Testis (tissue), 2 donors: ENCODE data around the gene DCST1.

ENCODE experiments used
- CTCF ChIP-seq, 3 experiments: fragments of 450-650 bp in 2 of 3; fragments of 200-600 bp in 1 of 3; sonication (generic) in 1 of 3; IDR thresholded peaks; one replicate each; pipeline ENCODE4 v1.5.1; 2016 to 2019; ENCODE audit warnings: antibody characterized with exemption in 3 of 3, mild to moderate bottlenecking in 2 of 3, moderate library complexity in 1 of 3
- POLR2A ChIP-seq: fragments of 450-650 bp; IDR thresholded peaks from one replicate; pipeline ENCODE4 v1.6.1; 2017; ENCODE audit warnings: antibody characterized with exemption, mild to moderate bottlenecking, moderate library complexity

GRCh38 chr1:155062702-155063411 lies 29.2 kb downstream of the DCST1 start:
- TF ChIP-seq CTCF (IDR thresholded peaks at IDR 0.05), result peak; percentile 63 to 82 (median 73)
- no peak for TF ChIP-seq POLR2A
